HG03439 (cell line): ENCODE data around the gene MPO.

Experiments
- ATAC-seq: cut with Tn5 transposase; IDR thresholded peaks from one replicate; pipeline ENCODE4 v1.9.1; 2021; ENCODE audit warnings: mild to moderate bottlenecking, moderate library complexity; ENCODE audit not compliant: unreplicated experiment

The MPO gene

DNA sequence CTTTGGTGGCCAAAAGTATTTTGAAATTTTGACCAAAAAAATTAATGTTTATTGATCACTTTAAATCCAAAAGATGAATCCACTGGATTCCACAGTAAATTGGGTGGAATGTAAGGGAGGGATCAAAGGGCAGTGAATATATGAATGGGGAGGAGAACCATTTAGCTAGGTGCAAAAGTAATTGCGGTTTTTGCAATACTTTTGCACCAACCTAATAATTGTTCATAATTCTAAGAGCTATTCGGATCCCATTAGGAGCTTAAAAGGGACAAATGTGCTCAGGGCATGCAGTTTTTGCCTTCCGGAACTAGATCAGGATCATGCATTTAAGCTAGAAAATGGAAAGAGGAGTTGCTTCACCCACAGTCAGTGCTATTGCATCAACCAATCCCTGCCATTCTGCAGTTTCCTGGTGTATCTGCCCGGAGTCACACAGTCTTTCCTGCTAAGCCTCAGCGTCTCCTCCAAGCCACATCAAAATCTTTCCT lies 42.5 kb downstream of the MPO start, which contains the start of gene LPO:
LPO (plus strand) TSS at position 438 of the 488 bp plus-strand sequence. CDS start 4,396 bp downstream, outside the sequence.
- ATAC-seq = no peak

DNA sequence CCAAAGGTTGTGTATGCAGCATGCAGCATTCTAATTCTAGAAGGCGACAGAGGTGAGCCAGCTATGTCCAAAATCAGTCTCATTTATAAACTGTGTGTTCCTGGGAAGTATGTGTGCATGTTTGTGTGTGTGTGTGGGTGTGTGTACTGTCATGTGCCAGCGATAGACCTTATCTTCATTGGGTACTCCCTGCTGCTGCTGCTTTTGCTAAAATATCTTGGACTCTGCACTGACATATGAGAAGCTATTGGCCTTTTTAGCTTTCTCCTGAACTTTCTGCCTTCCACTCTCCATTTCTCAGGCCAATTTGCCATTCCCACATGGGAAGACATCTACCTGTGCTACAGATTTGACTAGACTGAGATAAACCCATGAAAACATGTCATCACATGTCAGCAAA lies 44.3 kb downstream of the MPO start:
- ATAC-seq = no peak

- no peak for ATAC-seq
Measured at GRCh38 chr17:58235821-58236220, 44.9 kb downstream of the MPO start.

DNA sequence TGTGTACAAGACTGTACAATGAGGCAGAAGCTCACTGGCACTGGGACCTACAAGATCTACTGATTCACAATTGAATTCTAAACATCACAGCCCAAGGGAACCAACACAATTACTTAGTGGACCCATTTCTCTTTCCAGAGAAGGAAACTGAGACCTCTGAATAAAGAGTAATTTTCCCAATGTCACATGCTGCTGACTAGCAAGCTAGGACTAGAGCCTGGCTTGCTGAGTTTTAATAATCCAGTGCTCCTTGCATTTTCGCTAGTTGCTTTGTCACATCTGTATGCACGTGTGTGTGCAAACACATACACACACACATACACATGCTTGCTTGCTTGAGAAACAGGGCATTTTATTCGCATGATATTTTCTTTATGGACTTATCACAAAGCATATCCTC lies 46.2 kb downstream of the MPO start:
- no peak for ATAC-seq

- ATAC-seq = no peak
Measured at GRCh38 chr17:58233543-58233942, 47.2 kb downstream of the MPO start.

DNA sequence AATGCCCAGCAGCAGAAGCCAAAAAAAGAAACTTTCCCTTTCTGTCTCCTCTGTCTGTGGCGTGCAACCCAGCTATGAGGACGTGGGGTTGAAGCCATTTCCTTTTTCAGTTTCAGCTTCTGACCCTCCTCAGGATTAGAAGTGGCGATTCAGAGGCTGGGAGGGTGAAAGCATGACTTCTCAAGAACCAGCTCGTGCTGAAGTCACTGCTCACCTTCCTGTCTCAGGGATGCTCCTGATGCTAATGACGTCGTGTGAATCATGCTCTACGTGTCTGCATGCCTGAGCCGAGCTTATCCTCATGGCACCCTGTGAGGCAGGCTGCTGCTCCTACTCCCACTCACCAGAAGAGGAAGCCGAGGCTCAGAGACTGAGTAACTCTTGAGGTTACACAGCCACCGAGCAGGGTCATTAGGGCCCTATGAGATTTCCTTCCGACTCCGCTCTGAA lies 48.0 kb downstream of the MPO start:
- ATAC-seq = peak; percentile 66

- no peak for ATAC-seq
Measured at GRCh38 chr17:58231641-58232040, 49.1 kb downstream of the MPO start.

DNA sequence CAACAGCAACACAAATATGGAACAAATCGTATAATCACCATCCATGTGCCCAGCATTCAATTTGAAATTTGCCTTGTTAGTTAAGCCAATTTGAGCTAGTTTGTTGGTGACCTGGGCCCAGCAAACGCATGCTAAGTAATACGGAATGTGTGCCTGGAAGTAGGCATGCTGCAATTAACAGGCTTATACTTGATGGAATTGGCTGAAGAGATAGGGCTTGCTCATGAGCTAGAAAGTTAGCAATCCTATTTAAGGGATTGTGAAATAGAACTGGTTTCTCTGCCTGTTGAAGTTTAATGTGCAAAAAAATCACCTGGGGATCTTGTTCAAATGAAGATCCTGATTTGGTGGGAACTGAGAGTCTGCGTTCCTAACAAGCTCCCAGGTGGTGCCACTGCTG lies 50.9 kb downstream of the MPO start:
- ATAC-seq = no peak

- ATAC-seq = no peak
Measured at GRCh38 chr17:58229384-58229783, 51.4 kb downstream of the MPO start.

GRCh38 chr17:58228679-58229078 lies 52.1 kb downstream of the MPO start:
- no peak for ATAC-seq

GRCh38 chr17:58227733-58228132 lies 53.0 kb downstream of the MPO start:
- no peak for ATAC-seq

- ATAC-seq = no peak
Measured at GRCh38 chr17:58224315-58224714, 56.4 kb downstream of the MPO start.
